HG03135 (cell line): ENCODE results near the gene TTF2.
A peak's percentile ranks its signal among the peaks of the same experiment; 100 is the strongest.

Experiments used
- ATAC-seq: cut with Tn5 transposase; IDR thresholded peaks from one replicate; pipeline ENCODE4 v1.9.1; 2021; ENCODE audit warnings: mild to moderate bottlenecking, moderate library complexity; ENCODE audit not compliant: unreplicated experiment

TTF2 gene

GRCh38 chr1:117059678-117060440 lies at the start of gene TTF2:
Gene TTF2 (plus strand): TSS chr1:117060326. CDS start chr1:117060347, 21 bp downstream.
- ATAC-seq, result peak; percentile 94

GRCh38 chr1:117011334-117011733 lies 48.8 kb upstream of the TTF2 start:
- no peak for ATAC-seq

- no peak for ATAC-seq
Measured at GRCh38 chr1:117013309-117013858, 46.7 kb upstream of the TTF2 start.

- no peak for ATAC-seq
Measured at GRCh38 chr1:117014209-117014608, 45.9 kb upstream of the TTF2 start.

- no peak for ATAC-seq
Measured at GRCh38 chr1:117015724-117016123, 44.4 kb upstream of the TTF2 start.

GRCh38 chr1:117017062-117017461 lies 43.1 kb upstream of the TTF2 start:
- ATAC-seq, result no peak

GRCh38 chr1:117017648-117018047 lies 42.5 kb upstream of the TTF2 start:
- no peak for ATAC-seq

GRCh38 chr1:117020526-117021156 lies 39.5 kb upstream of the TTF2 start:
- no peak for ATAC-seq

GRCh38 chr1:117022114-117022513 lies 38.0 kb upstream of the TTF2 start:
- ATAC-seq, result no peak

GRCh38 chr1:117025568-117025967 lies 34.6 kb upstream of the TTF2 start:
- no peak for ATAC-seq

- ATAC-seq, result no peak
Measured at GRCh38 chr1:117026361-117026760, 33.8 kb upstream of the TTF2 start.

- no peak for ATAC-seq
Measured at GRCh38 chr1:117029685-117030084, 30.4 kb upstream of the TTF2 start.

GRCh38 chr1:117030271-117030877 lies 29.8 kb upstream of the TTF2 start:
- no peak for ATAC-seq

- ATAC-seq, result no peak
Measured at GRCh38 chr1:117032266-117032665, 27.9 kb upstream of the TTF2 start.

GRCh38 chr1:117032681-117033539 lies 27.2 kb upstream of the TTF2 start:
- no peak for ATAC-seq

GRCh38 chr1:117033772-117034171 lies 26.4 kb upstream of the TTF2 start:
- ATAC-seq, result no peak

- no peak for ATAC-seq
Measured at GRCh38 chr1:117034791-117035290, 25.3 kb upstream of the TTF2 start.

- no peak for ATAC-seq
Measured at GRCh38 chr1:117036018-117036461, 24.1 kb upstream of the TTF2 start.

- ATAC-seq, result no peak
Measured at GRCh38 chr1:117037802-117038201, 22.3 kb upstream of the TTF2 start.

- no peak for ATAC-seq
Measured at GRCh38 chr1:117038236-117038635, 21.9 kb upstream of the TTF2 start.

GRCh38 chr1:117044217-117044616 lies 15.9 kb upstream of the TTF2 start:
- no peak for ATAC-seq
